ENCODE data around the gene C19orf25. TPM values are rescaled to one million over a fixed set of nuclear protein-coding genes. Genes with fewer than 3 reads are reported as not detected.

The C19orf25 gene
- total RNA-seq, 1 donor from 2014 or later: 18.6 TPM

DNA sequence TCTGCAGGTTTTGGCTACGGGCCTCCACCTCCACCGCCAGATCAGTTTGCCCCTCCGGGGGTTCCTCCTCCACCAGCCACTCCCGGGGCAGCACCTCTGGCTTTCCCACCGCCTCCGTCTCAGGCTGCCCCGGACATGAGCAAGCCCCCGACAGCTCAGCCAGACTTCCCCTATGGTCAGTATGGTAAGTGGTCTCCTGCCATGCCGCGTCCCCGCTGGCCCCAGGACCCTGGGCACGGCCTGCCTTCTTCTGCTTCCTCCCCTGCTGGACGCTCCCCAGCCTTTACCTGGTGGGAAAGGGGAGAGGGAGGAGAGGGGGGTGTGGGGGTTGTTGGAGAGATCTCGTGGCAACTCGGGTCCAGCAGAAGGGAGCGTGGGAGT is 46.5 kb downstream of the C19orf25 start:
- no peak for DNase-seq

DNA sequence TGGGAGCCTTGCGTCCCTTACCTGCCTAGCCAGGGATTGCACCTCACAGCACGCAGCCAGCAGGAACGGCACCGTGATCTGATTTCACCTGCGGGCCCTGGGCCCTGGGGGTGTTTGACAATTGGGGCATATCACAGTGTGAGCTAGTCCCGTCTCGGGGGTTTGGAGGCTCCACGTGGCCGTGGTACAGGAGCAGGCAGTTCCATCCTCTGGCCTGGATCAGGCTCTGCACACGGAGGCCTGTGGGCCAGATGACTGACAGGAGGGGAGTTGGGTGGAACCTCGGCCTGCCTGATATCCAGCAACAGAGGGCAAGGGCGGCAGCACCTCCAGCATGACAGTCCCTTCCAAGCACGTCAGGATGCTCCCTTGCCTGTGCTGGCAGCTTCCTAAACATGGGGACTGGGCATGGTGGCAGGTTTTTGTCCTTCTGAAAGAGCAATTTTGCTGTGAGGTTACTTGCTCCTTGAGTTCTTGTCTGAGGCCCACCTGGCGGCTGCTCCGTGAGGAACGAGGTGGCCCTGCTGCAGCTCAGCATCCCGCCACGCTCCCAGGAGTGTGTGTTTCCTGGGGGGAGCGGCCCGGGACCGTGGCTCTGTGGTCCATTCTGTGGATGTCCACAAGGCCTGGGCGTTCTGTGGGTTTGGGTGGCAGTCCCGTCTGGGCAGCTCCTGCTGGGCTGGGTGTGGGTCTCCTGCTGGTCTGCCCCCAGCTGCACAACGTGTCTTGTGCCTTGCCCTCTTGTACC is 47.1 kb downstream of the C19orf25 start:
- DNase-seq: no peak

- no peak for DNase-seq
These were observed 48.8 kb downstream of the C19orf25 start for GRCh38 chr19:1430246-1430645.

DNA sequence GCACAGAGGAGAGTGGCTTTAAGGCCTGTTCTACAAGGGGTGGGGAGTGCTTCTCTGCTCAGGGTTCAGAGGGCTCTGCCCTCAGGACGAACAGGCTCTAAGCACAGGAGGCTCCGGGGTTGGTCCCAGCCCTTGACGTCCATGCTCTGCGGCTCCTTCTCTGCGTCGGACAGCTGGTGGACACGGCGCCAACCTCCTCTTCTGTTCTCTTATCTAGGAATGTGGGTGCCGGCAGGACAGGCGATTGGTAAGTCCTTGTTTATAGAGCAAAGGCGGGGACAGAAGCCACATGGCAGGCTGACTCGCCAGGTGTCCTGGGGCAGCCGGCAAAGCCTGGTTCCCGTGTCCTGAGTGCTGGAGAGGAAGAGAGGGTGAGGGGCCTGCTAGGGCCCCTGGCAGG is 49.3 kb downstream of the C19orf25 start:
- DNase-seq: no peak

DNA sequence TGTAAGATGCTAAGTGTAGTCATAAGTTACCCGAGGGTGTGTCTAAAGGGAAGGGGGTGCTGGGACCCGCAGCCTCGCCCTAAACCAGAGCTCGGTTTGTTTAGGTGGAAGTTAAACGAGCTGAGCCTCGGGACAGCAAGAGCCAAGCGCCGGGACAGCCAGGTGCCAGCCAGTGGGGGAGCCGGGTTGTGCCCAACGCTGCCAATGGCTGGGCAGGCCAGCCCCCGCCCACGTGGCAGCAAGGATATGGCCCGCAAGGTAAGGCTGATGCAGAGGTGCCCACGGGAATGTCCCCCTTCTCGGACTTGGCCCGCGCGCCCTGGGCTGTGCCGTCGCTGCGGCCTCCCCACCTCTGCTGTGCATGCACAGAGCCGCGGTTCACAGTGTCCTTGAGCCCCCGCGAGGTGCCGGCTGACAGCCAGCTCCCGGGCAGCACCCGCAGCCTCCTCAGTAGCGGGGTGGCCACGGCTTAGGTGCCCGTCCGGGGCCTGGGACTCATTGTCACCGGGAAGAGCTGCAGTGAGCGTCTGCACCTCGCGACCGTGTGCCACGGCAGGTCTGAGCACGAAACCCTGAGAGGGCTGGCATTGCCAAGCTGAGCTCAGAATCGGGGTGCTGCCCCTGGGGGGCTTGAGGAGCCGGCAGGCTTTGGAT is 50.1 kb downstream of the C19orf25 start:
- no peak for DNase-seq

- DNase-seq: no peak
These were observed 51.6 kb downstream of the C19orf25 start for GRCh38 chr19:1427221-1427920.

- DNase-seq: no peak
These were observed 52.3 kb downstream of the C19orf25 start for GRCh38 chr19:1426736-1427135.

DNA sequence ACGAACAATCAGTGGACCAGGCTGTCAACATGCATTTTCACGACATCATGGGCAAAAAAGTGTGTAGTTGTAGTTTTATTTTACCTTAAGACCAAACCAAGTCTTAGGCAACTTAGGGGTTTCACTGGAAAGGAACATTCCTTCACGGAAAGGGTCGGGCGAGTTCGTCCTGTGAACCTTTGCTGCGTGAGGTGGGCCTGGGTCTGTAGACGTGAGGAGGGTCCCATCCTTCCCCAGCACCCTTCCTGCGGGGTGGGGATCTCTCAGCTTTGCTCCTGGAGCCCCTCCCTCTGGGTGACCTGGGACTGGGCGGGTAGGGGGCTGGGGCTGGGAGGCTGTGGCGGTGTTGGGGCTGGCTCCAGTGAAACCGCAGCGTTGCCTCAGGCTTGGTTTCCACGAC is 53.1 kb downstream of the C19orf25 start:
- DNase-seq: no peak

GRCh38 chr19:1425102-1425837 is 53.7 kb downstream of the C19orf25 start:
- no peak for DNase-seq

DNA sequence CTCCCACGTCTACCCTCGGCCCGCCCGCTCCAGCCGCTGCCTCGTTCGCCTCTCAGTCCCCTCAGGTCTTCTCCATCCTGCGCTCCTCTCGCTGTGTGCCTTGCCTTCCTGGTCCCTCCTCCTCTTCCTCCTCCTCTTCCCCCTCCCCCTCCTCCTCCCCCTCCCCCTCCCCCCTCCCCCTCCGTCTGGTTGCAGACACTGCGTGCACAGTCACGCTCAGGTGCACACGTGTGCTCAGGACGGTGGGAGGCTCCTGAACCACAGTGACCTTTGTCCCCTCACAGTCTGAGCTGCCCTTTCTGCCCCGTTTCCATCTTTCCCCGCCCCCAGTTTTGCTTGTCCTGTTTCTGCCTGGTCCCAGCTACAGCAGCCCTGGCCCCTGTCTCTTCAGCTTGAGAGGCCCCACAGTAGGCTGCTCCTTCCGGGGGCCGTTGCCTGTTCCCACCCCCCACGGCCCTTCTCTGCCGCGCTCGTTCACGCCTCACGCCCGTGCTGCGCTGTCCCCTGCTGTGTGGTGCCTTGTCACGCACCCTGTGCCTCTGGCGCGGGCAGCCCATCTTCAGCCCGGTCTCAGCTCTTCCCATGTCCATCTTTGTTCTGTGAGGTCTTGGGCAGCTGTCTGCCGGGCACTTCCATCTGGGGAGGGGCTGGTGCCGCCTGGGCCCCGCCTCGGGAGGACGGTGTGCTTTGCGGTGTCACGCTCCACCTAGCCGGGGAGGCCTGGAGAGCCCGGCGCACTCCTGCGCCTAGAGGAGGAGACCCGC is 54.6 kb downstream of the C19orf25 start:
- no peak for DNase-seq

GRCh38 chr19:1423436-1424191 is 55.4 kb downstream of the C19orf25 start:
- no peak for DNase-seq

Other genes with a start within 250 kb of the C19orf25 start
- gene CBARP, start 241.2 kb downstream of the C19orf25 start, total RNA-seq: 6.6 TPM
- gene ATP5F1D, start 237.5 kb downstream of the C19orf25 start, total RNA-seq: 11.9 TPM
- 15.3 TPM for gene MIDN, start 230.6 kb downstream of the C19orf25 start, total RNA-seq
- gene CIRBP, start 209.9 kb downstream of the C19orf25 start, total RNA-seq: 598 TPM
- 6.7 TPM for gene FAM174C, start 203.7 kb downstream of the C19orf25 start, total RNA-seq
- gene EFNA2, start 193.3 kb downstream of the C19orf25 start, total RNA-seq: 8.1 TPM
- gene NDUFS7, start 95.3 kb downstream of the C19orf25 start, total RNA-seq: 26.5 TPM
- gene GAMT, start 77.7 kb downstream of the C19orf25 start, total RNA-seq: 16.7 TPM
- 35.7 TPM for gene DAZAP1, start 71.6 kb downstream of the C19orf25 start, total RNA-seq
- 252 TPM for gene RPS15, start 40.8 kb downstream of the C19orf25 start, total RNA-seq
- gene APC2, start 29.1 kb downstream of the C19orf25 start, total RNA-seq: 141 TPM
- 1.7 TPM for gene PCSK4, start 11.1 kb upstream of the C19orf25 start, total RNA-seq
- 0.31 TPM for gene REEP6, start 12.0 kb upstream of the C19orf25 start, total RNA-seq
- gene ADAMTSL5, start 33.8 kb upstream of the C19orf25 start, total RNA-seq: not detected
- not detected for gene PLK5, start 44.9 kb upstream of the C19orf25 start, total RNA-seq
- 58.5 TPM for gene MEX3D, start 89.1 kb upstream of the C19orf25 start, total RNA-seq
- 54.7 TPM for gene MBD3, start 113.7 kb upstream of the C19orf25 start, total RNA-seq
- 39.6 TPM for gene UQCR11, start 126.2 kb upstream of the C19orf25 start, total RNA-seq
- 20.9 TPM for gene TCF3, start 173.4 kb upstream of the C19orf25 start, total RNA-seq